Panc1 (cell line): Measurements from ENCODE around the gene PRKCG. TPM values are rescaled to one million over a fixed set of nuclear protein-coding genes. Genes with fewer than 3 reads are reported as not detected.

Experiments
- ATAC-seq: fragments of 200-7000 bp; cut with Tn5 transposase; 2 replicates; pipeline ENCODE4 v1.9.1; 2020; ENCODE audit warnings: mild to moderate bottlenecking, moderate library complexity
- BruUV-seq: library from RNA; stranded (reverse); fragments of 400-500 nt; replicated peaks from 2 replicates; lab custom pipeline; 2021; lab: Mats Ljungman, UMichigan
- CTCF ChIA-PET: fragments of 300-600 bp; sonication (Branson Sonifier 250); formaldehyde crosslinking; loops from one replicate; lab custom pipeline; 2022; ENCODE audit warnings: antibody characterized with exemption; lab: Charles Lee
- POLR2A ChIA-PET: fragments of 300-600 bp; sonication (Branson Sonifier 250); formaldehyde crosslinking; loops from one replicate; lab custom pipeline; 2022; ENCODE audit warnings: antibody characterized with exemption; lab: Charles Lee
- DNase-seq: peaks from one replicate; pipeline ENCODE4 v3.0.0-alpha.2; 2010; ENCODE audit warnings: low read depth, low spot score
- H3K27ac ChIP-seq: 2 replicates; pipeline ENCODE4 v1.5.1; 2011; ENCODE audit warnings: mild to moderate bottlenecking, low read length, inconsistent platforms
- H3K27me3 ChIP-seq: fragments of 200-500 bp; sonication (Bioruptor generic); 2 replicates; pipeline ENCODE4 v1.6.0; 2014; ENCODE audit warnings: low read length, inconsistent platforms; ENCODE audit not compliant: control insufficient read depth, insufficient read depth
- H3K36me3 ChIP-seq: fragments of 200-500 bp; sonication (Bioruptor generic); 2 replicates; pipeline ENCODE4 v1.5.1; 2014; ENCODE audit warnings: inconsistent platforms, mild to moderate bottlenecking, low read length, moderate library complexity; ENCODE audit not compliant: control insufficient read depth, insufficient read depth
- H3K4me1 ChIP-seq: 2 replicates; pipeline ENCODE4 v1.5.1; 2011; ENCODE audit warnings: inconsistent platforms, mild to moderate bottlenecking, low read length, moderate library complexity; ENCODE audit not compliant: control insufficient read depth, insufficient read depth
- H3K4me3 ChIP-seq, 2 experiments: 2 replicates each; pipeline ENCODE4 v1.5.1; 2011 to 2012; ENCODE audit warnings: low read depth in 2 of 2, low read length in 2 of 2, mild to moderate bottlenecking in 2 of 2, inconsistent platforms in 1 of 2, moderate library complexity in 1 of 2
- H3K9me3 ChIP-seq: fragments of 200-500 bp; sonication (Bioruptor generic); 2 replicates; pipeline ENCODE4 v1.5.1; 2014; ENCODE audit warnings: low read depth, mild to moderate bottlenecking, inconsistent platforms, low read length, moderate library complexity; ENCODE audit not compliant: control insufficient read depth, insufficient read depth
- CTCF ChIP-seq: fragments of 450-650 bp; IDR thresholded peaks from 2 replicates; pipeline ENCODE4 v1.5.1; 2017; ENCODE audit warnings: mild to moderate bottlenecking
- POLR2AphosphoS5 ChIP-seq: IDR thresholded peaks from 2 replicates; pipeline ENCODE4 v1.6.1; 2012; ENCODE audit warnings: mild to moderate bottlenecking, low read depth, low read length, moderate library complexity
- REST ChIP-seq, 2 experiments: IDR thresholded peaks; 2 replicates each; pipeline ENCODE4 v1.6.1; 2011 to 2012; ENCODE audit warnings: low read depth in 2 of 2, control low read depth in 1 of 2, low read length in 1 of 2, mild to moderate bottlenecking in 1 of 2, moderate library complexity in 1 of 2; ENCODE audit not compliant: insufficient read depth in 1 of 2
- SIN3A ChIP-seq: IDR thresholded peaks from 2 replicates; pipeline ENCODE4 v1.6.1; 2012; ENCODE audit warnings: low read depth, mild to moderate bottlenecking, low read length, moderate library complexity, borderline replicate concordance; ENCODE audit not compliant: insufficient read depth
- TCF7L2 ChIP-seq: IDR thresholded peaks from 2 replicates; pipeline ENCODE4 v1.6.1; 2011; ENCODE audit warnings: mild to moderate bottlenecking, low read depth, low read length, inconsistent platforms
- in situ Hi-C: cut with HindIII; loops from 2 replicates; pipeline ENCODE4 v1.10.0; 2016; ENCODE audit warnings: low sequenced_read_pairs, low pct_unique_long_range_greater_than_20kb
- intact Hi-C: fragments of 100-400 bp; cut with micrococcal nuclease; formaldehyde crosslinking; loops from one replicate; pipeline ENCODE4 v1.10.0; 2022; ENCODE audit not compliant: unreplicated experiment
- total RNA-seq: library from RNA; stranded (reverse); gene quantifications from one replicate; pipeline ENCODE4 v1.2.1, GENCODE V29; 2021; ENCODE audit not compliant: unreplicated experiment

Gene PRKCG
- total RNA-seq, 1 experiment from 2014 or later, result 2.5 TPM

- POLR2A ChIA-PET, result interaction anchor here (0.5 kb wide), 1 partner anchor 46 kb away, joined by 4 read pairs; no protein-coding TSS in a partner anchor
- Histone ChIP-seq H3K4me1 (peaks cover 7% of the 10 kb centered on the region; the same call in 1 of the 2 replicates), H3K4me3 (peak overlapping the region; percentile 13 to 47; a peak in 3 of 4 replicates), H3K36me3 (no peaks in the 10 kb centered on the region), H3K27ac (0 out of 2 replicates have a peak overlapping the region, but pooled peaks have one; percentile 25), H3K27me3 (no peaks in the 10 kb centered on the region), H3K9me3 (no peaks in the 10 kb centered on the region)
- TF ChIP-seq TCF7L2 (no peak), SIN3A (no peak), POLR2AphosphoS5 (no peak), REST (IDR thresholded peaks at IDR 0.05; ENCODE audit: insufficient read depth in 1 of 2, low read depth in 2 of 2, low read length in 1 of 2) (no peak), CTCF (no peak)
- DNase-seq (no peak), ATAC-seq (peak; percentile 82)
- CTCF ChIA-PET, result interaction anchor here (0.5 kb wide), 1 partner anchor 11 kb away, joined by 3 read pairs; no protein-coding TSS in a partner anchor
- intact Hi-C loops, result no loop called here
- in situ Hi-C loops, result no loop called here
- BruUV-seq, result no TSS peak
Measured at GRCh38 chr19:53945441-53945840, 63.4 kb downstream of the PRKCG start.

- Histone ChIP-seq H3K27me3 (no peaks in the 10 kb centered on the region), H3K4me1 (peaks cover 7% of the 10 kb centered on the region; the same call in 1 of the 2 replicates), H3K36me3 (no peaks in the 10 kb centered on the region), H3K4me3 (peak overlapping the region in 1 of 2 experiments; percentile 13; a peak in 1 of 4 replicates), H3K27ac (no peak overlapping the region), H3K9me3 (no peaks in the 10 kb centered on the region)
- ChIA-PET CTCF (no interaction called here), POLR2A (interaction anchor here (0.6 kb wide), 1 partner anchor 106 kb away, joined by 5 read pairs; no protein-coding TSS in a partner anchor)
- in situ Hi-C loops, result no loop called here
- intact Hi-C loops, result no loop called here
- TF ChIP-seq TCF7L2, result no peak
- TF ChIP-seq CTCF, result no peak
- TF ChIP-seq POLR2AphosphoS5, result no peak
- TF ChIP-seq SIN3A, result no peak
- no peak for TF ChIP-seq REST (IDR thresholded peaks at IDR 0.05; ENCODE audit: insufficient read depth in 1 of 2, low read depth in 2 of 2, low read length in 1 of 2)
- no TSS peak for BruUV-seq
- ATAC-seq, result no peak
- no peak for DNase-seq
Measured at GRCh38 chr19:53945998-53946397, 64.0 kb downstream of the PRKCG start.
